ENCODE measurements around the gene SALL1. TPM values are rescaled to one million over a fixed set of nuclear protein-coding genes. Genes with fewer than 3 reads are reported as not detected.

The SALL1 gene
- total RNA-seq, 4 donors from 2014 or later = 0.07 to 0.15 (median 0.11) TPM; not detected in 1

GRCh38 chr16:51114382-51114781, 36.7 kb downstream of the SALL1 start:
- no peaks in the 10 kb centered on the region for H3K36me3 ChIP-seq
- in situ Hi-C loops (cut with MboI; ENCODE audit: low sequenced_read_pairs in 4 of 4) = no loop called here
- no peak overlapping the region for H3K27ac ChIP-seq
- H3K9me3 ChIP-seq = no peaks in the 10 kb centered on the region
- ATAC-seq = no peak
- intact Hi-C loops (cut with DNase I; ENCODE audit: low total_unique reads) = no loop called here
- no peak for TF ChIP-seq CTCF (IDR thresholded peaks at IDR 0.05 in 4 of 5, conservative IDR thresholded peaks at IDR 0.05 in 1 of 5)
- TF ChIP-seq POLR2A (IDR thresholded peaks at IDR 0.05) = no peak
- no peak overlapping the region for H3K4me3 ChIP-seq
- H3K4me1 ChIP-seq = no peaks in the 10 kb centered on the region
- peaks cover 7 to 27% (median 18%) of the 10 kb centered on the region in 3 donors for H3K27me3 ChIP-seq
- DNase-seq = no peak

GRCh38 chr16:51113236-51114125, 37.6 kb downstream of the SALL1 start:
- Histone ChIP-seq H3K4me1 (no peaks in the 10 kb centered on the region), H3K4me3 (no peak overlapping the region), H3K27ac (no peak overlapping the region), H3K27me3 (peaks cover 7 to 27% (median 18%) of the 10 kb centered on the region in 3 donors), H3K36me3 (no peaks in the 10 kb centered on the region), H3K9me3 (no peaks in the 10 kb centered on the region)
- DNase-seq = no peak
- in situ Hi-C loops (cut with MboI; ENCODE audit: low sequenced_read_pairs in 4 of 4) (no loop called here), intact Hi-C loops (cut with DNase I; ENCODE audit: low total_unique reads) (no loop called here)
- TF ChIP-seq POLR2A (IDR thresholded peaks at IDR 0.05) = no peak
- no peak for TF ChIP-seq CTCF (IDR thresholded peaks at IDR 0.05 in 4 of 5, conservative IDR thresholded peaks at IDR 0.05 in 1 of 5)
- ATAC-seq = no peak

- no peak for DNase-seq
Measured at GRCh38 chr16:51112323-51112722, 38.7 kb downstream of the SALL1 start.

GRCh38 chr16:51111759-51112158, 39.3 kb downstream of the SALL1 start:
- Histone ChIP-seq H3K4me1 (no peaks in the 10 kb centered on the region), H3K36me3 (no peaks in the 10 kb centered on the region), H3K27me3 (peaks cover 7 to 27% (median 18%) of the 10 kb centered on the region in 3 donors), H3K27ac (no peak overlapping the region), H3K9me3 (no peaks in the 10 kb centered on the region), H3K4me3 (no peak overlapping the region)
- in situ Hi-C loops (cut with MboI; ENCODE audit: low sequenced_read_pairs in 4 of 4) (no loop called here), intact Hi-C loops (cut with DNase I; ENCODE audit: low total_unique reads) (no loop called here)
- TF ChIP-seq POLR2A (IDR thresholded peaks at IDR 0.05) (no peak), CTCF (IDR thresholded peaks at IDR 0.05 in 4 of 5, conservative IDR thresholded peaks at IDR 0.05 in 1 of 5) (no peak)
- ATAC-seq = no peak
- no peak for DNase-seq

More at GRCh38 chr16:51112323-51112722, 38.7 kb downstream of the SALL1 start:
- in situ Hi-C loops (cut with MboI; ENCODE audit: low sequenced_read_pairs in 4 of 4) (no loop called here), intact Hi-C loops (cut with DNase I; ENCODE audit: low total_unique reads) (no loop called here)
- no peak overlapping the region for H3K4me3 ChIP-seq
- no peak for ATAC-seq
- H3K4me1 ChIP-seq = no peaks in the 10 kb centered on the region
- no peak overlapping the region for H3K27ac ChIP-seq
- H3K36me3 ChIP-seq = no peaks in the 10 kb centered on the region
- H3K27me3 ChIP-seq = peaks cover 7 to 27% (median 18%) of the 10 kb centered on the region in 3 donors
- no peaks in the 10 kb centered on the region for H3K9me3 ChIP-seq
- TF ChIP-seq CTCF (IDR thresholded peaks at IDR 0.05 in 4 of 5, conservative IDR thresholded peaks at IDR 0.05 in 1 of 5) = no peak
- no peak for TF ChIP-seq POLR2A (IDR thresholded peaks at IDR 0.05)

Measured in gastrocnemius medialis (tissue), 4 donors.